Measurements from ENCODE around the gene NEK1. TPM values are rescaled to one million over a fixed set of nuclear protein-coding genes. Genes with fewer than 3 reads are reported as not detected.

The NEK1 gene
- total and polyA plus RNA-seq, 2 of the 13 experiments (the other 11 are each of a cell fraction or from before 2014, with no cell fraction given), result 2.9 to 5.4 TPM

GRCh38 chr4:169485086-169485485, 127.3 kb downstream of the NEK1 start:
- FAIRE-seq (no peak), ATAC-seq (no peak), DNase-seq (ENCODE audit: low spot score) (no peak)
- Histone ChIP-seq H3K27ac (ENCODE audit: extremely low read length, insufficient read depth, low read length) (no peak overlapping the region), H3K9me3 (ENCODE audit: low read length) (no peaks in the 10 kb centered on the region), H3K79me2 (ENCODE audit: insufficient read depth, low read length) (no peaks in the 10 kb centered on the region), H4K20me1 (ENCODE audit: insufficient read depth, low read length) (no peaks in the 10 kb centered on the region), H3K36me3 (replicated peaks in 1 of 2; ENCODE audit: control insufficient read depth in 1 of 2, insufficient read depth in 2 of 2, low read length in 2 of 2) (no peaks in the 10 kb centered on the region), H3K27me3 (ENCODE audit: control insufficient read depth in 1 of 2, insufficient read depth in 2 of 2, low read length in 2 of 2) (no peaks in the 10 kb centered on the region), H3K9ac (ENCODE audit: insufficient read depth, low read depth, low read length) (no peak overlapping the region), H3K4me1 (ENCODE audit: insufficient read depth, low read length) (peaks cover 5% of the 10 kb centered on the region; the same call in 1 of the 2 replicates), H3K4me3 (replicated peaks in 1 of 3; ENCODE audit: insufficient read depth in 1 of 3, low read depth in 2 of 3, low read length in 3 of 3) (no peak overlapping the region), H2AFZ (ENCODE audit: low read length) (no peak overlapping the region), H3K4me2 (ENCODE audit: low read depth, low read length) (no peak overlapping the region)
- ChIA-PET POLR2A (no interaction called here), CTCF (ENCODE audit: low intra/inter-chr PET ratio, low total read pairs) (interaction anchor here (3.0 kb wide), 1 partner anchor 561 kb away, joined by 16 read pairs; no protein-coding TSS in a partner anchor)
- no TSS peak for BruUV-seq (replicated peaks)
- in situ Hi-C loops (cut with HindIII; ENCODE audit: extremely low pct_ligation_motif_present, low pct_unique_long_range_greater_than_20kb) (loop anchor here (10.0 to 25.0 kb wide), 3 partner anchors 480 to 1298 kb away; no protein-coding TSS in a partner anchor), intact Hi-C loops (cut with micrococcal nuclease; ENCODE audit: unreplicated experiment) (loop anchor here (1.0 to 10.0 kb wide), 2 partner anchors 477 to 900 kb away; no protein-coding TSS in a partner anchor)
- TF ChIP-seq SALL2 (CRISPR knock-in tag; IDR thresholded peaks at IDR 0.05), result no peak
- TF ChIP-seq ZNF414 (CRISPR knock-in tag; IDR thresholded peaks at IDR 0.05), result no peak
- no peak for TF ChIP-seq PCBP2 (optimal IDR thresholded peaks at IDR 0.05; ENCODE audit: low read depth, low read length, poor library complexity, severe bottlenecking)
- TF ChIP-seq ZSCAN25 (CRISPR knock-in tag; IDR thresholded peaks at IDR 0.05), result no peak
- no peak for TF ChIP-seq AKNA (CRISPR knock-in tag; IDR thresholded peaks at IDR 0.05; ENCODE audit: borderline replicate concordance)
- no peak for TF ChIP-seq MIER2 (CRISPR knock-in tag; IDR thresholded peaks at IDR 0.05)

All from HepG2 (cell line).